Measurements from ENCODE around the gene TDRD7.

Gene TDRD7

GRCh38 chr9:97528529-97529230 lies 116.8 kb downstream of the TDRD7 start:
- no peak for TF ChIP-seq TAF1 (IDR thresholded peaks at IDR 0.05; ENCODE audit: borderline replicate concordance, insufficient read depth, low read length)
- no peak for TF ChIP-seq FOXP2 (optimal IDR thresholded peaks at IDR 0.05; ENCODE audit: borderline replicate concordance, extremely low read depth, extremely low read length, insufficient read depth)
- no peak for TF ChIP-seq REST (IDR thresholded peaks at IDR 0.05; ENCODE audit: insufficient read depth in 1 of 2, low read depth in 2 of 2, low read length in 2 of 2)
- TF ChIP-seq POLR2AphosphoS5 (IDR thresholded peaks at IDR 0.05; ENCODE audit: low read depth, low read length) = no peak
- no peak for TF ChIP-seq SIN3A (IDR thresholded peaks at IDR 0.05; ENCODE audit: borderline replicate concordance, insufficient read depth, low read length)

- no peak for TF ChIP-seq SIN3A (IDR thresholded peaks at IDR 0.05; ENCODE audit: borderline replicate concordance, insufficient read depth, low read length)
- no peak for TF ChIP-seq FOXP2 (optimal IDR thresholded peaks at IDR 0.05; ENCODE audit: borderline replicate concordance, extremely low read depth, extremely low read length, insufficient read depth)
- no peak for TF ChIP-seq REST (IDR thresholded peaks at IDR 0.05; ENCODE audit: insufficient read depth in 1 of 2, low read depth in 2 of 2, low read length in 2 of 2)
- TF ChIP-seq TAF1 (IDR thresholded peaks at IDR 0.05; ENCODE audit: borderline replicate concordance, insufficient read depth, low read length) = no peak
- TF ChIP-seq POLR2AphosphoS5 (IDR thresholded peaks at IDR 0.05; ENCODE audit: low read depth, low read length) = no peak
Observed at GRCh38 chr9:97529363-97530076, 117.6 kb downstream of the TDRD7 start.

- TF ChIP-seq REST (IDR thresholded peaks at IDR 0.05; ENCODE audit: insufficient read depth in 1 of 2, low read depth in 2 of 2, low read length in 2 of 2) (no peak), SIN3A (IDR thresholded peaks at IDR 0.05; ENCODE audit: borderline replicate concordance, insufficient read depth, low read length) (no peak)
Observed at GRCh38 chr9:97531888-97532376, 120.0 kb downstream of the TDRD7 start.

GRCh38 chr9:97534185-97534584 lies 122.3 kb downstream of the TDRD7 start:
- TF ChIP-seq TAF1 (IDR thresholded peaks at IDR 0.05; ENCODE audit: borderline replicate concordance, insufficient read depth, low read length) (no peak), REST (IDR thresholded peaks at IDR 0.05; ENCODE audit: insufficient read depth in 1 of 2, low read depth in 2 of 2, low read length in 2 of 2) (no peak), SIN3A (IDR thresholded peaks at IDR 0.05; ENCODE audit: borderline replicate concordance, insufficient read depth, low read length) (no peak), FOXP2 (optimal IDR thresholded peaks at IDR 0.05; ENCODE audit: borderline replicate concordance, extremely low read depth, extremely low read length, insufficient read depth) (no peak), POLR2AphosphoS5 (IDR thresholded peaks at IDR 0.05; ENCODE audit: low read depth, low read length) (no peak)
